GM10847 (cell line): ENCODE measurements around the gene SULT4A1.

Source experiments
- POLR2A ChIP-seq: IDR thresholded peaks from 2 replicates; pipeline ENCODE4 v1.6.1; 2011; ENCODE audit not compliant: insufficient read length; ENCODE audit errors: extremely low read depth

Gene SULT4A1

DNA sequence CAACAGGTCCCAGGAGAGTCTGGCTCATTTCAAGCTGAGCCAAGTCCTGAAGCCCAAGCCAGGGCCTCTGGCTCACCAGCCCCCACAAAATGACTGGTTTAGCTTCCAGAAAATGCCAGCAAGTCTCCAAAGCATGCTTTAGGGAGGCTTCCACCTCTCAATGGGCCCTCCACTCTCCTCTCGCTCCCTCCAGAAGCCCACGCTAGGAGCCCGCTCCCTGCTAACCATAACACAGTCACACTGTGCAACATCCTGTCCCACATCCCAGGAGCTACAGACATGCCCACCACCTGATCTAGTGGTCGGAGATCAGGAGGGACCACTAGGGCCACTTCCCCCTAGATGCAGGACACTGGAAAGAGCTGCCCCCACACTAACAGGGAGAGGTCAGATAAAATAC, 6.9 kb downstream of the SULT4A1 start:
- no peak for TF ChIP-seq POLR2A

DNA sequence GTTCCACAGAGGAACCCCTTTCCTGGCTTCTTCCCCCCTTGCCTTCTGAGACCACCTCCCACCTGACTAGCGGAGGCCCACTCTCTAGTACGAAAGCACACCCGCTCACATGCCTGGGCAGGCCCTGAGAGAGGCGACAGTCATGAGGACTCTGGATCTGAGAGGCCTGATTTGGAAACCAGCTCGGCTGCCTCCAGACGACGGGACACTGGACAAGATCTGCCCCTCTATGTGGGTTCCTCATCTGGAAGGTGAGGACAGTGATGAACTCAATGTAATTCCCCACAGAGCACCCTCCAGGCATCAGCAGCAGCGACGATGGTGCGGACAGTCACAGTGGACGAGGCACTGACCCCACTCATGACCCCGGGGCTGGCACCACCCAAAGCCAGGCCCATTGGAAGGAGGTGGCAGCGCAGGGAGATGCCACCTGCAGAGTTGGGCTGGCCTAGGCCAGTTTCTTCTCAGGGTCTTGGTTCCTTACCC, 7.5 kb downstream of the SULT4A1 start:
- TF ChIP-seq POLR2A, result no peak

DNA sequence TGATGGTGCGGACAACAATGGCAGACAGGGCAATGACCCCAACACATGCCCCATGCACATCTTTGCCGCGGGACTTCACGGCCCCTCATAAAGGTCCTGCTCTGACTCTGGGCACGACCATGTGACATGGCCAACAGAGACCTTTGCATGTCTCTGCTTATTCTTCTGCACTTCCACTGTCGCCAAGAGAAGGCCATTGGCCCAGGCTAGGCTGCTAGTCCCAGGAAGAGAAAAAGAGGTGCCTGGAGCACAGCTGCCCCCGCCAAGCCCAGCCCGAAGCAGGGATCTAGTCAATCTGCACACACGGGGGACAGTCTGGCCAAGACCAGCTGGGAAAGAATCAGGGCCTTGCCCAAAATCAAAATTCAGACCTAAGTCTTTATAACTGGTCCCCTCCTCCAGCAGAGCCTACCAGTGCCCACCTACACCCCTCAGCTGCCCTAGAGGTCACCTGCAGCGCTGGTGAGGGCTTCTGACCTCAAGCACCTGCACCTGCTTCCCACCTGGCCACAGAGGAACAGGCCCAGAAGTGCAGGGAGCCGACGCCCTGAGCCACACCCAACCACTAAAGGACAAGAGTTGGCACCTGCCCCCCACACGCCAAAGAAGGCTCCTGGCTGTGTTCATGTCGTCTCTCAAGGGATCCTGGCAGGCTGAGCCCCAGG, 8.1 kb downstream of the SULT4A1 start:
- TF ChIP-seq POLR2A, result no peak

DNA sequence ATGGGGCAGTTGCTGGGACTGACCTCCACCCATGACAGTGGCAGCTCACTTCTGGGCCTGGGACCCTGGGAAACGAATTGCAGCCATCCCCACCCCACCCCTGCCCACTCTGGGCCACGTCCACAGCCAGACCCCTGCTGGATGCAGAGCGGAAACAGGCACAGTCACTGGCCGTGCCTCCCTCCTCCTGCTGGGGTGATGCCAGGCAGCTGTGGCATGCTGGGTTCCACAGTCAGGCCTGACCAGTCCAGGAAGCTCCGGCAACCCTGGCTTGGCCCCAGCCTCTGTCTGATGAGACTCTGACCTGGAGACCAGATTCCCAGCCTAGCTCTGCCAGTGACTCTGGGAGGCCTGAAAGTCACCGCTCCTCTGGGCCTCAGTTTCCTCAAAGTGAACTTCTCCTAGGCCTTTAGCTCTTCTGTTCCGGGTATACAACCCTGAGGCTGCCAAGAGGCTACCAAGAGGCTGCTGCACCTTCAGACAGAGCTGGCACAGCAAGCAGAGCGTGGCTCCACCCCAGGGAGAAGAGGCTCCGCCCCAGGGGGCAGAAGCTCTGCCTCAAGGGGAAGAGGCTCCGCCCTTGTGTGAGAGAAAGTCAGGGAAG, 8.9 kb downstream of the SULT4A1 start:
- TF ChIP-seq POLR2A, result no peak

DNA sequence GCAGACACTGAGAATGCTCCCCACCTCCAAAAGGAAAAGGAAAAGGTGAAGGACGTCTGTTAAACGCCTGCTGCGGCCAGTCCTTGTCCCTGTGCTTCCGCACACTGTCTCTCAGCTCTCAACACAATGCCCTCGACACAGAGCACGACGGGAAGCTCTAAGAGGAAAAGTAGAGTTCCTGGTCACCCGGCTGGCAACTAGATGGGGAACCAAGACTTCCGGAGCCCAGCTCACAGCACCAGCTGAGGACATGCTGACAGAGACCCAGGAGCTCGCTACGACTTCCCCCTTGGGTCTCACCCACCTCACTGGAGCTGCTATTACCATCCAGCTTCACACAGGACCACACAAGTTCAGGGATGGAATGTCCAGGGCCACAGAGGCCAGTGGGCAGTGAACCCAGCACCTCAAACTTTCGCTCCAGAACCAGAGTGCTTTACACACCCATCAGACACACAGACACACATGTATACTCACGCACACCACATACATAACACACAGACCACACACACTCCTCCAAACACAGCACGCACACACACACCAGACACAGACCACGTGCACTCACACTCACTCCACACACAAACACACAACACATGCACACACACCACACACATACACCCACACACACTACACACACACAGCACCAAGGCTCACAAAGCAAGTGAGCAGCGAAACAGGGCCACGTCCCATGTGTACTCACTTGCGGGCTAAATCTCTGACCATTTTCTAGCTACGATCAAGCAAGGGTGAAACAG, 9.6 kb downstream of the SULT4A1 start:
- TF ChIP-seq POLR2A, result no peak

DNA sequence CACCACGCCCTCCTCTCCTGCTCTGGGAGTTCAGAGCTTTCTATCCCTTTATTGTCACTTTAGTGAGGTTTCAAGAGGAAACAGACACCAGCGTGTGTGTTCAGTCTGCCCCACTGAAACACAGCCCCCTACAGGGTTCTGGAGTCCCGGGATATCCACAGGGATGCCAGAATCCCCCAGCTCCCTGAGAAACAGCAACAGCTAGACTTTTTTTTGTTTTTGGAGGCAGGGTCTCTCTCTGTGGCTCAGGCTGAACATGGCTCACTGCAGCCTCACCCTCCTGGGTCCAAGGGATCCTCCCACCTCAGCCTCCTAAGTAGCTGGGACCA, 10.4 kb downstream of the SULT4A1 start:
- TF ChIP-seq POLR2A, result no peak

DNA sequence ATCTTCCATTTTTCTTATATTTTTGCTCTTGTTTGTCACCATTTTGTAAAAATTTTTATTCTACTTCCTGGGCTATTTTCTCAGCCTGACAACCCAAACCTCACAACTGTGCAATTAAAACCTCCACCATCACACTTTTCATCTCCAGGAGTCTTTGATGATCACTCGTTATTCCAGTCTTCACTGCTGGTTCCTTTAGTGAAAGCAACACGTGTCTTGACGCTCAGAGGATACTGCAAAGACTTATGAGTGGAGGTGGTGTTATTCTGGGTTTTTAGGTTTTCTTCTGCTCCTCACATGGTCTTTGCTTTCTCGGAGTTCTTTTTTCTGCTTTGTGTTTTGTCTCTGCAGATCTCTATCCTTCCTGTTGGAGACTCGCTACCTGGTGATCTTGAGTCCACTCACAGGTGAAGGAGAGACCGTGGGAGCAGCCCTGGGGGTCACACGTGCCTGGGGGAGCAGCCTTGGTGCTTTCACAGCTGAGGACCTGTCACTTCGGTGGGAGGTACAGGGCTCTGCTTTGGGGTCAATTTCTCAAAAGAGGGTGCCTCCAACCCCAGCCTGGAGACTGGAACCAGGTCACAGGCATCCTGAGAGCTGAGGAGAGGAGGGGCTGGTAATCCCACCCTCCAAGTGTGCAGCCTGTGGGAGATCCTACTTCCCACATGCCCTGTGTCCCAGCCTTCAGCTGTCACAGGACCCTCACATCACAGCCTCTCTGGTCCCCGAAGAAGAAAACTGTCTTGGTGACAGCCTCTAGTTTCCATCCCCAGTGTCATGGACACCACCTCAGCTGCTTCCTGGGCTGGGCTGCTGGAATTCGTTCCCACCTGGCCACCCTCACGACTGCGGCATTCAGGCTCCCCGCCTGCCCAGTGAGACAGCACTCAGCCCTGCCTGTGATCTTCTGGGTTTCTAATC, 11.0 kb downstream of the SULT4A1 start:
- no peak for TF ChIP-seq POLR2A

DNA sequence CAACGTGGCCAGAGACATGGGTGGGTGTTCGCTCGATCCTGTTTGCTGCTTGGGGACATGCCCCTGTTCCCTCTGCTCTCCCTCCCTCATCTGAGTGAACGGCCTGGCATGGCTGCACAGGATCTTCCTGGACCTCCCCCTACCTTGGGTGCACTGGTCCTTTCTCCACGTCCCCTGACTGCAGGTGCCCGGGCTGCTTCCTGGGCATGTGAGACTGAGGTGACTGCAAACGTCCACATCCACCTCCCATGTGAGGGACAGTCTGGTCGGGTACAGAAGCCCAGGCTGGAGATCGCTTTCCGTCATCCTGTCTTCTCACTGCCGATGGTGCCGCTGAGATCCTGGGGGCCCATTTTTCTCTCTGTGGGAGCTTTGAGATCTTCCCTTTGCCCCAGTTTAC, 11.8 kb downstream of the SULT4A1 start:
- TF ChIP-seq POLR2A, result no peak

DNA sequence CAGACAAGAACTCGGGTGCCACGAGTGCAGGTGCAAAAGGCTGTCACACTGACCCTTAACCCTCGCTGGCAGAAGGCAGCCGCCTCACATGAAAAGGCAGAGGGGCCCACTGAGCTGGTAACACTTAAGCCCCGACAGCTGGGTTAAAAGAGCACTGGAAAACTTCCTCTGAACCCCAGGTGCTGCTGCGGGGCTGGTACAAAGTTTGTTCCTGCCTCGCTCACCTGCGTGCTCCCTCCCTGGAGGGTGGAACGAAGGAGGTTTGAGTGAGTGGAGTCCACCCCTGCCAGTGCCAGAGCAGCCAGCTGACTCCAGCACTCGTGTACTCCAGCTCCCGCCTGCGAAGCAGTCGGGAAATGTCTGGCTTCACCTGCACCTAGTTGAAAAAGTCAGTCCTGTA, 12.6 kb downstream of the SULT4A1 start:
- no peak for TF ChIP-seq POLR2A

DNA sequence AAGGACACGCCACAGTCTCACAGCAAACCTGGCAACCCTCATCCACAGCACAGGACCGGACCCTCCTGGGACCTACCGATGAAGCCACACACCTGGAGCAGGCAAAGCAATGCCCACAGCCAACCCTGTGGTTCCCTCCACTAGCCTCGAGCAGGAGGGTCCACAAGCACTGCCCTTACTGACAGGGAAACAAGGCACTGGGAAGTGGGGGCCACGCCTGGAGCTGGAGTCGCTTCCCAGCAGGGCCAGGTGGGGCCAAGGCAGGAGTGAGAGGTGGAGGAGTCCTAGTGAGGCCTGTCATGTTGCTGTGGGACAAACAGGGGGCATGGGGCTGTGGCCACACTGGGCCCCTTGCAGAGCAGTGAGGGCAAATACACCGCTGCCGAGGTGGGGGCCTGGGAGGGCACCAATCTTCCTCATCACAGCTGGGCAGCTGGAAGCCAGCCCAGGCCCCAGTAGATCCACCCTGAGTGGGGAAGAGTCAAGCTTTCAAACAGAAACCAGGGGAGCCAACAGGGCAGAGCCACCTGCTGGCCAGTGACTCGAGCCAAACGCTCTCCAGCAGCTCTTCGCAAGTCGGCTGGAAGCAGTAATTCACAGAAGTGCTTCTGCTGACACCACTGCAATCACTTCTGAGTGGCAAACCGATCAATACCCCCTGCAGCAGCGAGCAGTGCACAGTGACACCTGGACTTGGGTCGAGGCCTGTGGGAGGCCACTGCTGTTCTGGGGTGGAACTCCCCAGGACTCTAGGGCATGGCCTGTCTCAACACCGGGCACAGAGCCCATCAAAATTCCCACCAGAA, 13.7 kb downstream of the SULT4A1 start:
- TF ChIP-seq POLR2A, result no peak

DNA sequence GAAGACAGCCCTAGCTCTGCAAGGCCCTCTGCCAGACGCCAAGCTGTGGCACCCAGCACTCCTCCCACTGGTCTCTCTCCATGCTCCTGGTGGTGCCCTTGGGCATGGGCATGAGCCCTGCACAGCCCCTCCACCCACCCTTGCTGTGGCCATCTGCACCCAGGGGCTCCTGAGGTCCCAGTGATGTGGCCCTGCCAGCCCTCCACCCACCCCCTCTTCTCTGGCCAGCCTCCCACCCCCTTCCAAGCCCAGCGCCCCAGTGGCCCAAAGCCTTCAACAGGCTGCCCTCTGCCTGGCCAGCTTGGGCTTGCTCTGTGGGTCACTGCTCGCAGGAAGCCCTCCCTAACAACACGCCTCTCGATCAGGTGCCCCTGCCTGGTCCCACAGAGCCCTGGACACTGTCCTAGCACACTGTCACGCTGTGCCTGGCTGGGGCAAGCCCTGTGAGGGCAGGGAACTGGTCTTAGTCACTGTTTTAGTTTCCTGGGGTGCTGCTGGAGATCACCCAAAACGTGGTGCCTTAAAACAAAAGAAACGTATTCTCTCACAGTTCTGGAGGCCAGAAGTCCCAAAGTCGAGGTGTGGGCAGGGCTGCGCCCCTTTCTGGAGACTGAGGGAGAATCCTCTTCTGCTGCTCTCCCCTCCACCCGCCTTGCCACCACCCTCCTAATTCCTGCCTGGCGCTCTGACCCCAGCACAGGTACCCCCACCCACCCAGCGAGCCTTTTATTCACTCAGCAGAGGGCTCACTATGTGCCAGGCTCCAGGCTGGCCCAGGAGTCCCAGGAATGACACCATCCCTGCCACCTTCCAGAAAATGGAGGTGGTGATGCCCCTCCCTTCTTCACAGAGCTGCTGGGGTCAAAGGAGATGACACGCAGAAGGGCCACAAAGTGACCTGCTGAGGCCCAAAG, 14.7 kb downstream of the SULT4A1 start:
- no peak for TF ChIP-seq POLR2A

DNA sequence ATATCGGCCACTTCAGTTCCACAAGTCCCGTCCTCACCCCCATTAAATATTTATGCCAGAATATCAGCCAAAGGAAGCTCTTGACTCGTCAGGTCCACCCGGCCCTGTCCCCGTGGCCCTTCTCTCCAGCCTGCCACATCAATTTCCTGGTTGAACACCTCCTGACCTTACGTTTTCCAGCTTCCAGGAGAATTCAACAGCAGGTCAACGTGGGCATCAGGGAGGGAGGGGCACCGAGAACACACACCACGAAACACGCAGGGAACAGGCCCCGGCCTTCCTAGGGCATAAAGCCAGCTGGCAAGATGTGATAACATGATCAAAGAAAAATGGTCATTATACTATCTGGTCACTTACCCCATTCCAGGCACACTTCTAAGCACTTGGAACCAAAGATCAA, 15.3 kb downstream of the SULT4A1 start:
- no peak for TF ChIP-seq POLR2A

DNA sequence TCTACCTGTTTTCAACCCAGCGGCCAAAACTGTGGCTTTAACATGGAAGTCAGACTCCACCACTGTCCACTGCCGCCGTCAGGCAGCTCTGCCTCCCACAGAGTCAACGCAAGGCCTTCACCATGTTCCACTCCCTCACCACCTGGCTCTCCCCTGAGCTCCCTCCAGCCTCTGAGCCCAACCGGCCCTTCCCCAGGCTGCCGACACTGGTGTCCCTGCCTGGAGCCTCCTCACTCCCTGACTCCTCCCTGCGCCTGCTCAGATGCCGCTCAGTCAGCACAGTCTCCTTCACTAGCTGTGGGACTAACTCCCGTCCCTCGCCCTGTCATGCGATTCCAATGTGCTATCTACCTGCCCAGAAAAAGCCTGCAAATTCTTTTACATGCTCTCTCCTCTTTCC, 16.3 kb downstream of the SULT4A1 start:
- no peak for TF ChIP-seq POLR2A
